Stromal cell of bone marrow (primary cell): ENCODE results near the gene RUSC2.
"Not testable (repeated sequence)": the region's sequence is repeated elsewhere in the genome, so short reads cannot be mapped to it uniquely, and the experiment has no call there.

Experiments used
- DNase-seq: peaks from one replicate; pipeline ENCODE4 v3.0.0-alpha.2; 2012; ENCODE audit warnings: low read depth

Gene RUSC2

DNA sequence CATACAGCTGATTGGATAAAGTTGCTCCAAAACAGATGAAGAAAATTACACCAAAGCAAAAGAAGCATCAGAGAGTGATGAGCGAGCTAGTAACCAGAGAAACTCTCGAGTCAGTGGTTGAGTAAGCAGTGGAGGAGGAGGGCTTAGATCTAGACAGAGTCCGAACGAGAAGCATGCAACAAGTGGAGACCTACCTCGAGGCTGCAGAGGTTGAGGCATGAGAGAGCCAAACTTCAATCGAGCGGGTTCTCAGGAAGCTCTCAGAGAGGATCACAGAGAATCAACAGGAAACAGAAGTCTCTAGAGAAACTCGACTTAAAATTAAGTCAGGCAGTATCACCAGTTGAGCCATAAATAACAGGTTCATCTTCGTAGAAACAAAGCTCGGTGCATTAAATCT lies 6.1 kb downstream of the RUSC2 start:
- no peak for DNase-seq

DNA sequence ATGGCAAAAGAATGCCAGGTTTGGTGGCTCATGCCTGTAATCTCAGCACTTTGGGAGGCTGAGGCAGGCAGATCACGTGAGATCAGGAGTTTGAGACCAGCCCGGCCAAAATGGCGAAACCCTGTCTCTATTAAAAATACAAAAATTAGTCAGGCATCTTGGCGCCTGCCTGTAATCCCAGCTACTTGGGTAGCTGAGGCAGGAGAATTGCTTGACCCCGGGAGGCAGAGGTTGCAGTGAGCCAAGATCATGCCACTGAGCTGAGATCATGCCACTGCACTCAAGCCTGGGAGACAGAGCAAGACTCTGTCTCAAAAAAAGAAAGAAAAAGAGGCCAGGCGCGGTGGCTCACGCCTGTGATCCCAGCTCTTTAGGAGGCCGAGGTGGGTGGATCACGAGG lies 8.3 kb downstream of the RUSC2 start:
- not testable (repeated sequence) for DNase-seq

DNA sequence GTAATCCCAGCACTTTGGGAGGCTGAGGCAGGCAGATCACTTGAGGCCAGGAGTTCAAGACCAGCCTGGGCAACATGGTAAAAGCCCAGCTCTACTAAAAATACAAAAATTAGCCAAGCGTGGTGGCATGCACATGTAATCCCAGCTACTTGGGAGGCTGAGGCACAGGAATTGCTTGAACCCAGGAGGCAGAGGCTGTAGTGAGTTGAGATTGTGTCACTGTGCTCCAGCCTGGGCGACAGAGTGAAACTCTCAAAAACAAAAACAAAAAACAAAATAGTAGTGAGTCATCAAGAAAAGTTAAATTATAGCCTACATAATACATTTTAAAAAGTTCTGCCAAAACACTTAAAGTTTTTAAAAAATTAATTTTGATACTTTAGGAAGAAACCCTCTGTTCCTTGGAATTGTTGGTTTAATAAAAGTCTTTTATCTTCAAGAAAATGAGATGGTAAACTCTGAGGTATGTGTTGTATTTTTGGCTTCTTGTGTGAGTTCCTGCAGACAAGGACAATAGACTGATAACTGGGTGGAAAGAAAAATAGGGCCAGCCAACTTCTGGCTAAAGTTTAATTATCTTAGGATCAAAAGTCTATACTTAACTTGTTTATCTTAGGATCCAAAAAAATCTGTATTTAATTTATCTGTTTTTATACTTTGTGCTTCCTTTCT lies 9.3 kb downstream of the RUSC2 start:
- no peak for DNase-seq

DNA sequence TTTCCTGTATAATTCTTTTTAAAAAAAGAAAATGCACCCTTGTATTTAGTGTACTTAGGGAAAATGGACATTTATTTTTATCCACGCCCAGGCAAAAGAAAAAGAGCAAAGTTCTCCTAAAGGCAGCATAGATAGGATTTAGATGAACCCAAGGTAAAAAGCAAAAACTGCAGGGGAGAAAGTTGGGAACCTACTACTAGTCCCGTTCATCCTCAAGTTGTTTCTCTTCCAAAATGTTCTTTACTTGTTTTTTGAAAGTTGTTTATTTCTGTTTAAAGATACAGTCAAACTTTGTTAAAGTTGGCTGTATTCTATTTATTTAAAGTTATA lies 9.8 kb downstream of the RUSC2 start:
- DNase-seq: no peak

DNA sequence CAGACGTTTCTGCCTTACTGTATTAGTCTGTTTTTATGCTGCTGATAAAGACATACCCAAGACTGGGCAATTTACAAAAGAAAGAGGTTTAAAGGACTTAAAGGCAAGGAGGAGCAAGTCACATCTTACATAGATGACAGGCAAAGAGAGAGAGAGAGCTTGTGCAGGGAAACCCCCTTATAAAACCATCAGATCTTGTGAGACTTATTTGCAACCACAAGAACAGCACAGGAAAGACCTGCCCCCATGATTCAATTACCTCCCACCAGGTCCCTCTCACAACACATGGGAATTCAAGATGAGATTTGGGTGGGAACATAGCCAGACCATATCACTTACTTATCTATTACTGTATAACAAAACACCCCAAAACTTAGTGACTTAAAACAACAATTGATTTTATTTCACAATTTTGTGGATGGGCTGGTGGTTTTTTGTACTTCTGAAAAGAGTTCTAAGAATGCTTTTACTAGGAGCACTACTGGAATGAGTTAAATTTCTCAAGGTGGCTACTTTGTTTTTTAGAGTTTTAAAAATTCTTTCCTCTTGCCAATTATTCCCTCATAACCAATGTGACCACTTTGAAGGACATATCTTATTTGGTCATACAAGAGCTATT lies 10.3 kb downstream of the RUSC2 start:
- DNase-seq: no peak

DNA sequence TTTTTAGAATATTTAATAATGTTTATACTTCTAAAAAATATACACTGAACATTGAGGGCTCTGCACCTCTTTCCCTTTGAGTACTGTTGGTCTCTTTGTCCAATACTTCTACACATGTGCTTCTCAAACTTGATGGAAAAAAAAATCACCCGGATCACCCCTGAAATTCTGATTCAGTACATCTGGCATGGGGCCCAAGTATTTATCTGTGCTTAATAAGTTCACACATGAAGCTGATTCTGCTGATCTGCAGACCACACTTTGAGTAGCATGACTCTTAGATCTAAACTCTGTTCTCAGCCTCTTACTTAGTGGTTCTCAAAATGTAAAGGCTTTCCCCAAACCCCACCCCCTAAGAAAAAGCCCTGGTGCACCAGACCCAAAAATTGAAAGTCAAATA lies 12.0 kb downstream of the RUSC2 start:
- DNase-seq: no peak

DNA sequence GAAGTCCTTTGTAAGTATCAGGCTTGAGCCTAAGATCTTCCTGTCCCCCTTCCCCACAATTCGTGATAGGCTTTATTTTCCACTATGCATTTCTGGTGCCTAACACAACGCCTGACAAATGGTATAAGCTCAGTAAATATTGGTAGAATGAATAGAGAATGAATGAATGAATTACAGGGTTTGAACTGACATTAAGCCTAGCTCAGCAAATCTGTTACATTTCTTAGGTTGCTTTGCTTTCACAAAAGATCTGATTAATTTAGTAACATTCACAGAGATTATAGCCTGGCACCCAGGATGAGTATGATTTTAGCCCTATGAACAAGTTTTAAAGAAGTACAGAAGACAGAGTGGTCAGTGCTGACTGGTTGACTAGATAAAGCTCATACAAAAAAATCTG lies 16.4 kb downstream of the RUSC2 start:
- no peak for DNase-seq

DNA sequence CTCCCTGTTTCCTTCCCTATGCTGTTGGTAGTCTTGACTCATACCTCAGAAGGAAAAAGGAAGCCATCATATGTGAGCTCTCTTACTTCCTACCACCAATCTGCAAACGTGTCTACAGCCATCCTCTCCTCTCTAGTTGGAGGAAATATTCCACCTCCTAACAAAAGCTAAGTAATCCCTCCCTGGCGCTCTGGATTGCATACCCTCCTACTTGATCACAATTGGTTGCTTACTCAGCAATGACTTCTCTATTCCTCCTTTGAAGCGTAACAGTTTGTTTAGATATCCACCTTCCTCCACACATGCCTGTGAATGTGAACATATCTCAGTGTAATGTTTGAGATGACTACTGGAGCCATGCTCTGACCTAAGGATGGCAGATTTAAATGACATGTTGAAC lies 18.2 kb downstream of the RUSC2 start:
- no peak for DNase-seq

DNA sequence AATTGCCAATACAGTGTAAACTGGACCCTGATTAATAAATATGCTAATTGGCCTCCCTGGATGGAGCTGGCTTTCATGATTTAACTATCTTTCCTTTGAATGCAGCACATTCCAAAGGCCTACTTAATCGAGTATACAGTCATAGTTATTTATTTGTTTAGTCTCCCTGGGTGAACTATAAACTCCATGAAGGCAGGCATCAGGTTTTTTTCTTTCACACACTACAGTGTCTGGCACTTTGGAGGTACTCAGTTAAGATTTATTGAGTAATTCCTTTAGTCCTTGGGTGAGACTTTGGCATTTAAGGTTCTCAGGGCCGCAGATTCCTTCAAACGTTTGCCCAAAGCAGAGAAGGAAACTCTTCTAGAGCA lies 20.5 kb downstream of the RUSC2 start:
- no peak for DNase-seq

DNA sequence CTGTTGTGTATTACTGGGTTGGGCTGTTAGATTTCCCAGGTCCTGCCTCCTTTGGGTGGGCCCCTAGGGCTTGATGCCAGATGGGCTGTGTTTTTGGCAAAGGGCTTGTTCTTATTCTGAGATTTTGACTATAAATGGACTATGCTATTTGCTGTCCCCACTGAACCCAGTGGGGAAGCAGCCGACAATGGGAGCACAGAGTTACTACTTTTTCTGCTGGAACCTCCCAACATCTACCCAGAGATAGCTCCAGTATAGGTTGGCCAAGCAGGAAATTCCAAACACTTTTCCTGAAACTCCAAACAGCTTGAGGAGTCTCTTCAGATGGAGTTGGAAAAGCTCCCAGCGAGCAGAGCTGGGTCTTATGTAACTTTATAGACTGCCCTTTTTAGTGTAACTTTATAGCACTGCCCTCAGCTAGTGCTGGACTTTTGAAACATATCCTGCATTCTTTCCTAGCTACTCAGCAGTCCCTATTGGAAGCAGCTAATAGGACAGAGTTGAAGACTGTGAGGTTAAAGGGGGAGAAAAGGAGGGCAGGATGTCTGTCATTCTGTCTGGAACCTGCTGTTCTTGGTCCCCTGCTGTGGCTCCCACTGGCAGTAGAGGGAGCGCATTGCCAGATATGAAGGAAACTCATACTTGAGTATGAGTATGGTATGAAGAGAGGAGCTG lies 21.0 kb downstream of the RUSC2 start:
- DNase-seq: peak; percentile 93

DNA sequence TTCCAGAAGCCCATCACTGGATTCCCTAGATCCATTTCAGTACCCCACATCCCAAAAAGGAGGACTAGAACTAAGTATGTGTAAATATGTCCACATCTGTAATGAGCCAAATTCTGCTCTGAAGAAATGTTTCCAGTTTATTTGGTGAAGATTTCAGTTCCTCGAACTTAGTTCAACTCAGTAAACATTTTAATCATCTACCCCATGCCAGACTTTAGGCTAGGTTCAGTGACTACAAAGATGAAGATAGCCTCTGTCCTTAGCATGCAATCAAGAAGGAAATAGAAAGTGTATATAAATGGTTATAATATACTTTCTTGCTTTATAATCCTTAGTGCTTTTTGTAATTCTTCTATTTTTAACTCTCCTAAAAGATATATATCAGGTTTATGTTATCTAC lies 21.5 kb downstream of the RUSC2 start:
- DNase-seq: no peak

DNA sequence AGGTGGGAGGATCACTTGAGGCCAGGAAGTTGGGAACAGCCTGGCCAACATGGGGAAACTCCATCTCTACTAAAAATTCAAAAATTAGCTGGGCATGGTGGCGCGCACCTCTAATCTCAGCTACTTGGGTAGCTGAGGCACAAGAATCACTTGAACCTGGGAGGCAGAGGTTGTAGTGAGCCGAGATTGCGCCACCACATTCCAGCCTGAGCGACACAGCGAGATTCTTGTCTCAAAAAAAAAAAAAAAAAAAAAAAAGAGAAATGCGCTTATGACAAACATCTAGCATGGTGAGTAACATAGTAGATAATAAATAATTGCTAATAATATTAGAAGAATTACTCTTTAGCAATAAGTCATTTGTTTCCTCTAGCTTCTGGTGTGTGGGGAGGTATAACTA lies 25.9 kb downstream of the RUSC2 start:
- DNase-seq: no peak

DNA sequence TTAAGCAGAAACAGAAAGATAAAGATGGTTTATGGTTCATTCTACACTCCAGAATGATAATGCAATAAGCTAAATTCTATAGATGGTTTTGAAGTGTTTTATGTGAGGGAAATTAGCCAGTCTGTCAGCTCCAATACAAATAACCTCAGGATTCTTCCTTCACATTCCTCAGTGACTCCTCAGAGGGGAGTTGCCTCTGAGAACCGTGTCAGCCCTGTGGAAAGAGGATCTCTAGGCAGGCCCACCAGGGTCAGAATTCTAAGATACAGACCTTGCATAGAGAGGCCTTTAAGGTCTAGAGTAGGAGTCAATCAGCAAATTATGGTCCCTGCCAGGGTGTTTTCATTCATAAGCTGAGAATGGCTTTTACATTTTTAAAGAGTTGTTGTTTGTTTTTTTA lies 26.6 kb downstream of the RUSC2 start:
- DNase-seq: no peak

DNA sequence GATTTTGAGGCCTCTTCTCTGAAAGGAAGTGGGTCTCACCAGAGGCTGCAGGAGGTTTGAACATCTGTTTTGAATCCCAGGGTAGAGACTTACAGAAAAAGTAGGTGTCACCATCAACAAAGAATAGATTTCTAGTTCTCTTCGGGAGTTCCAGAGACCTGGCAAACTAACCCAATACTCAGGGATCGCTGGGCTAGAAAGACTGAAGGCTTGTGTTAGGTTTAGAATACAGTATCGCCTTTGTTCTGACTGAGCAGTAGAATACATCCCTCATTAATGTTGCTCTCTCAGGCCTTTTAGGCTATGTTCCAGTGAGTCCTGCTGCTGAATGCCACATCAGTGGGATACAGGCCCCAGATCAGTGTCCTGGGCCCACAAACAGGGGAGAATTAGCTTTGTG lies 27.2 kb downstream of the RUSC2 start:
- DNase-seq: no peak

DNA sequence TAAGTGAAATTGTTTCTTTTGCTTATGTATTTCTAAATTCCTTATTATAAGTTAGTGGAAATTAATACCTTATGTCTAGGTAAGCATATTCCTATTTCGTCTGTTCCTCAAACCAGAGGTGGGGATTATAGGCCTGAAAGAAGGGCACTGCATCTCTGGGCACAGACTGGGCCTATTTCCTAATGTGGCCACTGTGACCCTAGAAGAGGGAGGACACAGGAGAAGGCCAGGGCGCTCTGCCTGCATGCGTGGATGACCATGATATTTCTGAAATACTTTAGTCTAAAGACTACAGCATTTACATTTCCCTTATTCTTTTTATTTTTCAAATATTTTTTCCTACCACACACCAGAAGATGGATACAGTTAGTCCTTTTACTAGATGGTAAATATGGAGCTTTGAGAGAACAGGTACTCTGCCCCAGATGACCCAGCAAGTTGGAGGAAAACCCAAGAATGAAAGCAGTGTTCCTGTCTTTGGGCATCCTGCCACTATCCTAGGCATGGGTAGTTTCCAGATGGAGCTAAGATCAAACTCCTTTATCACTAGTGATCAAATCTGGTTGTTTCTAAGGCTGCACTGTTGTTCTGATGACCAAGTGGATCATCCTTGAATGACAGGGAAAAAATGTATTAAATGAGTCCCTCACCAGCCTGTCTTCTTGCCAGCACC lies 27.8 kb downstream of the RUSC2 start:
- DNase-seq: no peak

DNA sequence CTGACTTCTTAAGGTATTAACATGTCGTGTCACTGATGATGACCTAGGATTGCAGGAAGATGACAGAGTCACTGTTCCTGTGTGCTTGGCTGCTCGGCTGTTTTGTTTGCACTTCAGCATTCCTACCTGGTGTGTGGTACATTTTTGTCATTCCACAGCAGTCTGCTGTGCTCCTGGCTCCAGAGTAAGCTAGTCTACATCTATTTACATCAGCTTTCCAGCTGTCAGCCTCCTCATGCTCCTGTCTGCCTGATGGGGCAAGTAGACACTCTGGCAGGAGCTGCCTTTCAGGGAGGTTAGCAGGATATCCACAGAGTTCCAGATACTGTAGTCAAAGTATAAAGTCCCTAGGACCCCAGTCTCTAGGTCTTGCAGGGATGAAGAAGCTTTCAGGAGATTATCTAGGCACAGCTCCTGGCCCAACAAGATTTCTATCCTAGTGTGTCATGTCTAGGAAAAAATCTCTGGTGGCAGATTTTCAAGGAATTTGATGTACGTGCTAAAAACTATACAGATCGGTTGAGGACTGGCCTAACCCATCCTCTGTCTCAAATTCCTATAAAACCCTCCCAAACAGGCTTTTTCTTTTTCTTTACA lies 28.4 kb downstream of the RUSC2 start:
- no peak for DNase-seq

DNA sequence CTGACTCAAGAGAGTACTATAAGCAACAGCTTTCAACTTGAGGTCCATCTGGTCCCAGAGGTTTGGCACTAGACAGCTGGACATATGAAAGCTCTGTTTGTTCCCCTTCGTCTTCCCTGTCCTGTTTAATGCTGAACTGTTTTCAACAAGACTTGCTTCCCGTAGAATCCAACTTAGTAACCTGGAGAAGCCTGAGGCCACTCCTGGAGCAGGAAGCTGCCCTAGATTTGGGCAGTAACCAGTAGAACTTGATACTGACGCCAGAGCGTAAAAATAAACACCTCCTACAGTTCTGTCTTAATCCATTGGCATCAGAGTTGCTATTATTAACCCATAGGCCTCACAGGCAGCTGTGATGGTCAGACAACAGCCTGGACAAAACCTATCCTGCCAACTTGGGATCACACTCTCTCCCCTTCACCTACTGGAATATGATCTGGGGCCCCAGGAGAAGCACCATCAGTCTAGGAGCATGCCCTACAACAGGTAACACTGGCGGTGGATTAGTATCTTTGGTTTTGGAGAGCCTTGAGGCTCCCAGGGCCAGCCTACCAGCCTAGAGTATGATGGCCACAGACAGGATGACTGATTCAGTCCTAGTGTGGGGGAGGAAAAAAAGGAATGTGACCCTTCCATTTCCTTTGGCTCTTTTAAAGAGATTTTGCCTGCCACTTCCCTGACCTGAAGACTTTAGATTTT lies 29.2 kb downstream of the RUSC2 start:
- no peak for DNase-seq

DNA sequence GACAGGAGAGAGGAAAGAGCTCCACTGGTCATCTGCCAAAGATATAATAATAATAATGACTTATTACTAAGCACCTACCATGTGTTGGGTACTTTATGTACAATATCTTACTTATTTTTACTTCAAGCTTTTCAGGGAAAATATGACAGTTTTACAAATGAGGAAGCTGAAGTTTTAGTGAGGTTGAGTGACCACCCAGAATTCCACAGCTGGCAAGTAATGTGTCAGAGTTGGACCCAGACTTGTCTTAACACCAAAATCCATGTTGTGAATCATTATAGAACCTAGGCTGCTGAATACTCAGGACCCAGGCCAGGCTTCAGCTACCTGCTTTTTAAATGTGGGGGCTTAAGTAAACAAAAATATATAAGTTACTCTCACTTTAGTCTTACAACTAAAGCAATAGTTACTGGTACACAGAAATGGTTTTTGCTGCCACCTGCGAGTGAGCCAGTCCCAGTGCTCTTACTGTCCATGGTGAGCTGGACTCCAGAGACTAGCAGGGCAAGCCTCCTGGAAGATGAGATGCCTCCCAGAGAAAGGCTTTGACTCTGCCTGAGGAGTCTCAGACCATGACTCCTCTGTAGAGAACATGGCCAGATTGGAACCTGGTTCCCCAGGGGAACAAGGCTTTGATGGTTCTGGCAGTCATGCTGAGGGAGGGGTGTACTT lies 29.9 kb downstream of the RUSC2 start:
- DNase-seq: no peak

DNA sequence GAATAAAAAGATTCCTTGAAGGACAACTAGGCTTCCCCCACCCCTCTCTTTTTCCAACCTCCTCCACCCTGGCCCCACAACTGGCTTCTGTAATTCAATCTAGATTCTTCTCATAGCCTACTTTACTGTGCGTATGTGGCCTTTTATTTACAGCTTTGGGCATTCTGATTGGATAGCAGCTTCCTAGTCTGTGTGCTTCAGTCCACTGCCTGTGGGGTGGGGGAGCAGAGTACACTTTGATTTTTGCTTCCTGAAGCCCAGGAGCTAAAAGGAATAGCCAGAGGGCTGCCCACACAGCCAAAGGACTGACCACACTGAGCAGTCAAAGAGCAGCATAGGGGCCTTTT lies 30.4 kb downstream of the RUSC2 start:
- DNase-seq: no peak

DNA sequence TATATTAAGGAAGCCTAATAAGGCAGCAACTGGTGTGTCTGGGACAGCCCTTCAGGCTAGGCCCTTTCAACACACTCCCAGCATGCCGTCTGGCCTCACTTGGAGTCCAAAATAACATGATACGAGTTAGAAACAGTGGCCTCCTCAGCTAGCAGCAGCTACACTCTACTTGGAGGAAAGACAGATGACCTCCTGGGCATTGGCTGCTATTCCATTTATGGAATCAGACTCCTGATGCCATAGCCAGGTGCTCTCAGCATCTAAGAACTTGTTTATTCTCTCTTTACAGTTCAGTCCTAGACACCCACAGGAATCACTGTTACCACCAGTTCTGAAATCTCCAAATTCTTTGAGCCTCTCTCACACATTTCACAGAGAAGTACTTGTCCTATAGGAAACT lies 31.8 kb downstream of the RUSC2 start:
- no peak for DNase-seq

DNA sequence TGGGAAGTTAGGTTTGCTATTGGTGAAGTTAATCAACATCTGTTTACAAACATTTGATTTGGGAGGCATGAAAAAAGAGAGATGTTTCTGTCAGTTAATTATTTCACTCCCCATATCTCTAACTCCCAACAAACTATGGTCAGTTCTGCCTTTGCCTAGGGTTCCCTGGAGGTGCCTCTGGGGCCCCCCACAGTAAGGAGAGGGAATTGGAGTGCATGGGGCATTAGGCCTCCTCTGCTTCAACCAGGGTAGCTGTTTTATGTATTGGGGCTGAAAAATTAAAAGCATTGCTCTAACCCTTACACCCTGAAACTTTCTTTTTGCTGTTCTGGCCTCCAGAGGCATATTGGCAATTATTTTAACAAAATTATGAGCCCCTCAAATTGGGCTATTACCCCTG lies 32.3 kb downstream of the RUSC2 start:
- no peak for DNase-seq

DNA sequence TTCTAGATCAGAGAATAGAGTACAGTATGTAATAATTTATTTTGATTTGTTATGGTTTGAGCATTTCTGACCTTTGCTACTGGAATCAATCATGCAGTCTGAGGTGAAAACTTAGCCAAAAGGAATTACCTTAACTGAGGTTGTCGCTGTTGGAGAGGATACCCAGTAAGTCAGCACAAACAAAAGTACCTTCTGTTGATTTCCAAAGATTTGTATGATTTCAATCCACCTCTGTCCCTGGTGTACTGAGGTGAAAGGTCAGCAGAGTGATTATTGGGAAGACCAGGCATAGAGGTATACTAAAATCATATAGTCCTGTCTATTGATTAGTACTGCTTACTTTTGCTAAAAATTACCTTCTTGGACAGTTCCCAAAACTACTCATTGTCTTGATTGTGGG lies 32.8 kb downstream of the RUSC2 start:
- no peak for DNase-seq
